Upper lobe of left lung (tissue), 4 donors: Measurements from ENCODE around the gene S100A7.

Experiments
- EP300 ChIP-seq, 4 donors: sonication (generic); formaldehyde crosslinking; IDR thresholded peaks; one replicate each; pipeline ENCODE4 v1.5.1; 2017; ENCODE audit warnings: antibody characterized with exemption in 4 of 4, control low read depth in 2 of 4
- POLR2A ChIP-seq, 4 donors: fragments of 450-650 bp; IDR thresholded peaks; one replicate each; pipeline ENCODE4 v1.5.1; 2016 to 2017; ENCODE audit warnings: antibody characterized with exemption in 4 of 4, mild to moderate bottlenecking in 2 of 4
- TF ChIP-seq, protein P1 (sequence below), 6 experiments: fragments of 450-650 bp in 4 of 6; fragments of 200-600 bp in 2 of 6; sonication (generic) in 2 of 6; IDR thresholded peaks; one replicate each; pipeline ENCODE4 v1.5.1; 2016 to 2019; ENCODE audit warnings: antibody characterized with exemption in 6 of 6

DNA sequence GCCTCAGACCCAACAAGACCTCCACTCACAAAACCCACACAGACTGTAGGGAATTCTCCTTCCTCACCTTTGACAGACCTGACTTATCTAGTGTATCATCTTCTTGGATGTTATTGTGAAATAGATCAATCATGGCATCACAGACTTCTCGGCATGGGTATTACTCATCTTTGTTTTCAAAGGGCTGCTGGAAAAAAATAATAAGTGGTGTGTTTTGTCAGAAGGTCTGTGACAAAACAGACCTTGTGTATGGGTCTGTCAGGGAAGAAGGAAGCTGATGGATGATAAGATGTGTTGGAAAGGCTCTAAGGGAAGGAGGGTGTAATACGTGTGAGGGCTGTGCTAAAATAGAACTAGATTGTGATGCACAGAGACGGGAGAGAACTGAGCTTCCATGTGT lies 13.9 kb upstream of the S100A7 start:
- TF ChIP-seq, protein P1, sequence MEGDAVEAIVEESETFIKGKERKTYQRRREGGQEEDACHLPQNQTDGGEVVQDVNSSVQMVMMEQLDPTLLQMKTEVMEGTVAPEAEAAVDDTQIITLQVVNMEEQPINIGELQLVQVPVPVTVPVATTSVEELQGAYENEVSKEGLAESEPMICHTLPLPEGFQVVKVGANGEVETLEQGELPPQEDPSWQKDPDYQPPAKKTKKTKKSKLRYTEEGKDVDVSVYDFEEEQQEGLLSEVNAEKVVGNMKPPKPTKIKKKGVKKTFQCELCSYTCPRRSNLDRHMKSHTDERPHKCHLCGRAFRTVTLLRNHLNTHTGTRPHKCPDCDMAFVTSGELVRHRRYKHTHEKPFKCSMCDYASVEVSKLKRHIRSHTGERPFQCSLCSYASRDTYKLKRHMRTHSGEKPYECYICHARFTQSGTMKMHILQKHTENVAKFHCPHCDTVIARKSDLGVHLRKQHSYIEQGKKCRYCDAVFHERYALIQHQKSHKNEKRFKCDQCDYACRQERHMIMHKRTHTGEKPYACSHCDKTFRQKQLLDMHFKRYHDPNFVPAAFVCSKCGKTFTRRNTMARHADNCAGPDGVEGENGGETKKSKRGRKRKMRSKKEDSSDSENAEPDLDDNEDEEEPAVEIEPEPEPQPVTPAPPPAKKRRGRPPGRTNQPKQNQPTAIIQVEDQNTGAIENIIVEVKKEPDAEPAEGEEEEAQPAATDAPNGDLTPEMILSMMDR (IDR thresholded peaks at IDR 0.05) = no peak
- no peak for TF ChIP-seq EP300 (IDR thresholded peaks at IDR 0.05)
- no peak for TF ChIP-seq POLR2A (IDR thresholded peaks at IDR 0.05)
